Cardiac muscle cell (in vitro differentiated cells and primary cell): Measurements from ENCODE around the gene SMG7. TPM values are rescaled to one million over a fixed set of nuclear protein-coding genes. Genes with fewer than 3 reads are reported as not detected.

ENCODE experiments used
- DNase-seq, 2 donors: peaks; one replicate each; pipeline versions ENCODE4 v3.0.0 to v3.0.0-alpha.2; 2010 to 2017; ENCODE audit warnings: low read depth in 1 of 2, low spot score in 1 of 2
- H3K27ac ChIP-seq: fragments of 200-600 bp; sonication (generic); 2 replicates; pipeline ENCODE4 v1.5.1; 2016
- H3K27me3 ChIP-seq: fragments of 200-600 bp; sonication (generic); 2 replicates; pipeline ENCODE4 v1.6.0; 2016; ENCODE audit warnings: control low read depth
- H3K36me3 ChIP-seq: fragments of 200-600 bp; sonication (generic); 2 replicates; pipeline ENCODE4 v1.5.1; 2016; ENCODE audit warnings: control low read depth
- H3K4me1 ChIP-seq: fragments of 200-600 bp; sonication (generic); 2 replicates; pipeline ENCODE4 v1.8.1; 2017; ENCODE audit warnings: low read depth, mild to moderate bottlenecking, mixed run types
- H3K4me3 ChIP-seq: fragments of 200-600 bp; sonication (generic); 2 replicates; pipeline ENCODE4 v1.5.1; 2016; ENCODE audit warnings: mild to moderate bottlenecking
- H3K9me3 ChIP-seq: fragments of 200-600 bp; sonication (generic); 2 replicates; pipeline ENCODE4 v1.5.1; 2017; ENCODE audit warnings: low read depth, mild to moderate bottlenecking, control low read depth
- polyA plus RNA-seq: library from polyadenylated mRNA; unstranded; fragments of >200 nt; fragmentation: Nextera tagmentation; extraction: Ambion mirVana; gene quantifications from 2 replicates; pipeline ENCODE4 v1.2.1, GENCODE V29; 2016
- total RNA-seq: library from RNA; depleted of rRNA; stranded (reverse); fragments of >200 nt; gene quantifications from 2 replicates; pipeline ENCODE4 v1.2.3, GENCODE V29; 2016
- TF ChIP-seq, protein P1 (sequence below): IDR thresholded peaks from 2 replicates; pipeline ENCODE4 v1.5.1; 2012; ENCODE audit warnings: low read depth, mild to moderate bottlenecking, low read length

SMG7 gene
- total and polyA plus RNA-seq, 2 experiments from 2014 or later = 30.9 to 38.8 TPM

DNA sequence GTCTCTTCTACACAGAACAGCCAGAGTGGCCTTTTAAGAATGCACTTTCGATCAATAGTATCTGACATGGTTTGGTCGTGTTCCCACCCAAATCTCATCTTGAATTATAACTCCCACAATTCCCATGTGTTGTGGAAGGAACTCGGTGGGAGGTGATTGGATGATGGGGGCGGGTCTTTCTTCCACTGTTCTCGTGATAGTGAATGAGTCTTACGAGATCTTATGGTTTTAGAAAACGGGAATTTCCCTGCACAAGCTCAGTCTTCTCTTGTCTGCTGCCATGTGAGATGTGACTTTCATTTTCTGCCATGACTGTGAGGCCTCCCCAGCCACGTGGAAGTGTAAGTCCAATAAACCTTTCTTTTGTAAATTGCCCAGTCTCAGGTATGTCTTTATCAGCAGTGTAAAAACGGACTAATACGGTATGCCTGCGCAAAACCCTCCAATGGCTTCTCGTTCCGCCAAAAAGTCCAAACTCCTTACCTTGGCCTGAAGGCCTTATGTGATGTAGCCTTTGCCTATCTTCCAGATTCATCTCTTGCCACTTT lies 23.0 kb upstream of the SMG7 start:
- Histone ChIP-seq H3K27me3 (no peaks in the 10 kb centered on the region), H3K27ac (no peak overlapping the region), H3K9me3 (no peaks in the 10 kb centered on the region), H3K36me3 (no peaks in the 10 kb centered on the region), H3K4me1 (no peaks in the 10 kb centered on the region), H3K4me3 (no peak overlapping the region)
- DNase-seq = no peak
- TF ChIP-seq, protein P1, sequence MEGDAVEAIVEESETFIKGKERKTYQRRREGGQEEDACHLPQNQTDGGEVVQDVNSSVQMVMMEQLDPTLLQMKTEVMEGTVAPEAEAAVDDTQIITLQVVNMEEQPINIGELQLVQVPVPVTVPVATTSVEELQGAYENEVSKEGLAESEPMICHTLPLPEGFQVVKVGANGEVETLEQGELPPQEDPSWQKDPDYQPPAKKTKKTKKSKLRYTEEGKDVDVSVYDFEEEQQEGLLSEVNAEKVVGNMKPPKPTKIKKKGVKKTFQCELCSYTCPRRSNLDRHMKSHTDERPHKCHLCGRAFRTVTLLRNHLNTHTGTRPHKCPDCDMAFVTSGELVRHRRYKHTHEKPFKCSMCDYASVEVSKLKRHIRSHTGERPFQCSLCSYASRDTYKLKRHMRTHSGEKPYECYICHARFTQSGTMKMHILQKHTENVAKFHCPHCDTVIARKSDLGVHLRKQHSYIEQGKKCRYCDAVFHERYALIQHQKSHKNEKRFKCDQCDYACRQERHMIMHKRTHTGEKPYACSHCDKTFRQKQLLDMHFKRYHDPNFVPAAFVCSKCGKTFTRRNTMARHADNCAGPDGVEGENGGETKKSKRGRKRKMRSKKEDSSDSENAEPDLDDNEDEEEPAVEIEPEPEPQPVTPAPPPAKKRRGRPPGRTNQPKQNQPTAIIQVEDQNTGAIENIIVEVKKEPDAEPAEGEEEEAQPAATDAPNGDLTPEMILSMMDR = no peak

DNA sequence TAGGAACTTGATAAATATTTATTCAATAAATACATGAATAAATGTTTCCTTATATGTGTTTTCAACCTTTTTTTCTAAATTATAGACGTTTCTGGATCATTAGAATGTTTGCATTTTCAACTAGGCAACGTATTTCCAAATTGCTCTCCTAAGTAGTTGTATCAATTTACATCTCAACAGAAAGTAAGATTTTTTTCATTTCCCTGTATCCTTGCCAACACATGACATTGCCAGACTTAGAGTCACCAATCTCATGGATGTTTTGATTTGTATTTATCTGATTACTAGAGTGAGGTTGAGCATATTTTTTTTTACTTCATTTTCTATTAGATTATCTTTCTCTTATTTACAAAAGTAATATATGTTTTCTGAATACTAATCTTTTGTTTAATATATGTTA lies 22.2 kb upstream of the SMG7 start:
- H3K4me1 ChIP-seq = no peaks in the 10 kb centered on the region
- no peaks in the 10 kb centered on the region for H3K27me3 ChIP-seq
- no peak for DNase-seq
- no peak overlapping the region for H3K4me3 ChIP-seq
- H3K36me3 ChIP-seq = no peaks in the 10 kb centered on the region
- H3K27ac ChIP-seq = no peak overlapping the region
- no peaks in the 10 kb centered on the region for H3K9me3 ChIP-seq
- TF ChIP-seq, protein P1 = no peak

DNA sequence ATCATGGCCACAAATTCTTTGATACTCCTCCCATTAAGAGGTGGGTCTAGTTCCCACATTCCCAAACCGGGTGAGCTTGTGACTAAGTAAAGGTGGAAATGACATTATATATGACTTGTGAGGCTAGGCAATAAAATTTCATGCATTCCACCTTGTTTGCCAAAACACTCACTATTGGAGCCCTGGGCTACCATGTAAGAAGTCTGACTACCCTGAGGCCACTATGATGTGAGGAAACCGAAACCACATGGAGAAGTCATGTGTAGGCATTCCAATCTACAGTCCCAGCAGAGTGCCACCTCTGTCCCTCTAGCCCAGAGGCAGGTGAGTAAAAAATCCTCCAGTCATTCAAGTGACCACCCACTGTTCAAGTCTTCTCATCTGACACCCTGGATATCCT lies 17.9 kb upstream of the SMG7 start:
- no peaks in the 10 kb centered on the region for H3K9me3 ChIP-seq
- H3K27ac ChIP-seq = no peak overlapping the region
- H3K4me1 ChIP-seq = no peaks in the 10 kb centered on the region
- no peak for DNase-seq
- H3K36me3 ChIP-seq = no peaks in the 10 kb centered on the region
- no peak overlapping the region for H3K4me3 ChIP-seq
- no peaks in the 10 kb centered on the region for H3K27me3 ChIP-seq
- TF ChIP-seq, protein P1 = no peak

DNA sequence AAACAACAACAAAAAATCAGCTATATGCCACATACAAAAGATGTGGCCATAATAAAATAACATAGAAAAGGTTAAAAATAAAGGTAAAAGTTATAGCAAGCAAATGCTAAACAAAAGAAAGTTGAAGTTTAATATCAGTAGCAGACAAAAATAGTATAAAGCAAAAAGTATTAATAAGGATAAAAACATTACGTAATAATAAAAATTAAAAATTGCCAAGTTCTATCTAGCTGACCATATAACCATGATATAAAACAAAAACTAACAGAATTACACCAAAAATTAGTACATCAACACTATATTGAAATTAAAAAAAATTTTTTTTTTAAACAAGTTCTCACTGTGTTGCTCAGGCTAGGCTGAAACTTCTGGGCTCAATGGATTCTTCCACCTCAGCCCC lies 15.5 kb upstream of the SMG7 start:
- Histone ChIP-seq H3K36me3 (no peaks in the 10 kb centered on the region), H3K4me3 (no peak overlapping the region), H3K27ac (no peak overlapping the region), H3K9me3 (no peaks in the 10 kb centered on the region), H3K4me1 (no peaks in the 10 kb centered on the region), H3K27me3 (no peaks in the 10 kb centered on the region)
- DNase-seq = no peak
- TF ChIP-seq, protein P1 = no peak

DNA sequence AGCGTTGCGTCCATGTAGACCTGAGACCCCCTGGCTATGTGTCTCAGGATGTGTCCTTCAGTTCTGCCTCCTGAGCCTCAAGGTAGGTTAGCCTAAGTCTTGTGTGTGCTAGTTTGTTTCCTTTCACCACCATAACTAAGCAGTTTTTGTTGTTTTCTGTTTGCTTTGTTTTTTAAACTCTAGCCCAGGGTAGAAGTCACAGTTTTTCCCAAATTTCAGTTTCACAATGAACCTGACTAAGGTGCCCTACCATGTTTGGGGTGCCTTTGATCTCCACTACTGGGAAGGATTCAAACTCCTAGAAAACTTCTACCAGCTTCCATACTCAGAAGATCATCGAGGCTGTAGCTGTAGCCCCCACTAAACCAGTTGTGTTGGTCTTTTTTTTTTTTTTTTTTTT lies 14.8 kb upstream of the SMG7 start:
- Histone ChIP-seq H3K36me3 (no peaks in the 10 kb centered on the region), H3K9me3 (no peaks in the 10 kb centered on the region), H3K4me3 (no peak overlapping the region), H3K27ac (no peak overlapping the region), H3K4me1 (no peaks in the 10 kb centered on the region), H3K27me3 (no peaks in the 10 kb centered on the region)
- TF ChIP-seq, protein P1 = no peak
- DNase-seq = no peak

DNA sequence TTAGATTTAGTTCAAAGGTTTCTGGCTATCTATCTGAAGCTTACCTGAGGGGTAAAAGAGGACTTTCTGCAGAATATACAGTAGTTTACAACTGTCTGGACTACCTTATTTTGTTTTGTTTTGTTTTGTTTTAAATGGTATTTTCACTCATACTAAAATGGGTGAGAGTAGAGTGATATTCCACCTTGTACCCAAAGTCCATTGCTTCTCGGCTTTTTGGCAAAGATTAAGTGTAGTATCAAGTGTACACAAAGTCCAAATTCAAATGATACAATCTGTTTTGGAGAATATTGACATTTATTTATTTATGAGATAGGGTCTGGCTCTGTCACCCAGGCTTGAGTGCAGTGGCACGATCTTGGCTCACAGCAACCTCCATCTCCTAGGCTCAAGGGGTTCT lies 11.7 kb upstream of the SMG7 start:
- Histone ChIP-seq H3K27ac (no peak overlapping the region), H3K36me3 (no peaks in the 10 kb centered on the region), H3K4me3 (no peak overlapping the region), H3K4me1 (no peaks in the 10 kb centered on the region), H3K9me3 (no peaks in the 10 kb centered on the region), H3K27me3 (no peaks in the 10 kb centered on the region)
- DNase-seq = no peak
- TF ChIP-seq, protein P1 = no peak
